WTC11 (cell line): Measurements from ENCODE around the gene TP53I13. TPM values are rescaled to one million over a fixed set of nuclear protein-coding genes. Genes with fewer than 3 reads are reported as not detected.
A peak's percentile ranks its signal among the peaks of the same experiment; 100 is the strongest.

Experiments
- ATAC-seq: fragments of 200-7000 bp; cut with Tn5 transposase; 2 replicates; pipeline ENCODE4 v1.10.0; 2021; ENCODE audit warnings: mild to moderate bottlenecking, moderate library complexity
- CTCF ChIA-PET: fragments of 300-600 bp; sonication (Branson Sonifier 250); formaldehyde crosslinking; loops from one replicate; lab custom pipeline; 2021; ENCODE audit warnings: antibody characterized with exemption; lab: Charles Lee
- POLR2A ChIA-PET: fragments of 350-600 bp; sonication (Branson Sonifier 250); formaldehyde crosslinking; loops from one replicate; lab custom pipeline; 2021; ENCODE audit warnings: antibody characterized with exemption; lab: Charles Lee
- DNase-seq: peaks from one replicate; pipeline ENCODE4 v3.0.0; 2021; ENCODE audit warnings: low spot score
- H3K27ac Mint-ChIP-seq: 2 replicates; pipeline ENCODE4 v1.8.0; 2021; ENCODE audit warnings: mixed read lengths
- H3K27me3 Mint-ChIP-seq: 2 replicates; pipeline ENCODE4 v1.8.0; 2021; ENCODE audit warnings: low read depth, mild to moderate bottlenecking, moderate library complexity, mixed read lengths
- H3K36me3 Mint-ChIP-seq: 2 replicates; pipeline ENCODE4 v1.8.0; 2021; ENCODE audit warnings: mixed read lengths
- H3K4me1 Mint-ChIP-seq: 2 replicates; pipeline ENCODE4 v1.8.0; 2022; ENCODE audit warnings: mixed read lengths
- H3K4me3 Mint-ChIP-seq: 2 replicates; pipeline ENCODE4 v1.8.0; 2021; ENCODE audit warnings: mild to moderate bottlenecking, moderate library complexity, mixed read lengths
- H3K9me3 Mint-ChIP-seq: 2 replicates; pipeline ENCODE4 v1.8.0; 2021; ENCODE audit warnings: mixed read lengths
- AFF4 ChIP-seq: sonication (generic); formaldehyde crosslinking; IDR thresholded peaks from 2 replicates; pipeline ENCODE4 v1.8.1; 2023; ENCODE audit warnings: mild to moderate bottlenecking, missing genetic modification reagents, borderline replicate concordance
- ETV6 ChIP-seq: sonication (generic); formaldehyde crosslinking; IDR thresholded peaks from 2 replicates; pipeline ENCODE4 v1.8.1; 2022; ENCODE audit warnings: mild to moderate bottlenecking, missing genetic modification reagents
- HMGA2 ChIP-seq: fragments of 250-450 bp; sonication (Bioruptor Pico); IDR thresholded peaks from 2 replicates; pipeline ENCODE4 v1.4.0; 2021; ENCODE audit warnings: mild to moderate bottlenecking, moderate library complexity
- NR2C2 ChIP-seq: sonication (generic); formaldehyde crosslinking; IDR thresholded peaks from 2 replicates; pipeline ENCODE4 v1.8.0; 2022; ENCODE audit warnings: mild to moderate bottlenecking, missing genetic modification reagents
- PREB ChIP-seq: sonication (generic); formaldehyde crosslinking; IDR thresholded peaks from 2 replicates; pipeline ENCODE4 v1.8.1; 2022; ENCODE audit warnings: mild to moderate bottlenecking, missing genetic modification reagents, moderate library complexity, borderline replicate concordance
- SMAD3 ChIP-seq: sonication (generic); formaldehyde crosslinking; IDR thresholded peaks from 2 replicates; pipeline ENCODE4 v1.8.0; 2022; ENCODE audit warnings: missing genetic modification reagents, mild to moderate bottlenecking, borderline replicate concordance
- STAT6 ChIP-seq: sonication (generic); formaldehyde crosslinking; conservative IDR thresholded peaks from 2 replicates; pipeline ENCODE4 v1.8.1; 2023; ENCODE audit warnings: mild to moderate bottlenecking, low read depth, missing genetic modification reagents, moderate library complexity
- ZMAT4 ChIP-seq: fragments of 250-450 bp; sonication (Bioruptor Pico); IDR thresholded peaks from 2 replicates; pipeline ENCODE4 v1.9.0; 2021; ENCODE audit warnings: mild to moderate bottlenecking
- ZNF263 ChIP-seq: sonication (generic); formaldehyde crosslinking; IDR thresholded peaks from 2 replicates; pipeline ENCODE4 v1.8.1; 2022; ENCODE audit warnings: low read depth, mild to moderate bottlenecking, moderate library complexity, missing genetic modification reagents
- total RNA-seq: library from RNA; stranded (reverse); gene quantifications from 3 replicates; pipeline ENCODE4 v1.2.3, GENCODE V29; 2021
- TF ChIP-seq, protein P1 (sequence below): sonication (generic); formaldehyde crosslinking; IDR thresholded peaks from 2 replicates; pipeline ENCODE4 v1.8.1; 2022; ENCODE audit warnings: low read depth, mild to moderate bottlenecking, moderate library complexity, missing genetic modification reagents, borderline replicate concordance
- TF ChIP-seq, protein P2 (sequence below): sonication (generic); formaldehyde crosslinking; IDR thresholded peaks from 2 replicates; pipeline ENCODE4 v1.8.0; 2022; ENCODE audit warnings: mild to moderate bottlenecking, missing genetic modification reagents
- TF ChIP-seq, protein P3 (sequence below): sonication (generic); formaldehyde crosslinking; IDR thresholded peaks from 2 replicates; pipeline ENCODE4 v1.8.0; 2022; ENCODE audit warnings: mild to moderate bottlenecking, missing genetic modification reagents

The TP53I13 gene
- total RNA-seq, 1 experiment from 2014 or later, result 41.9 TPM

DNA sequence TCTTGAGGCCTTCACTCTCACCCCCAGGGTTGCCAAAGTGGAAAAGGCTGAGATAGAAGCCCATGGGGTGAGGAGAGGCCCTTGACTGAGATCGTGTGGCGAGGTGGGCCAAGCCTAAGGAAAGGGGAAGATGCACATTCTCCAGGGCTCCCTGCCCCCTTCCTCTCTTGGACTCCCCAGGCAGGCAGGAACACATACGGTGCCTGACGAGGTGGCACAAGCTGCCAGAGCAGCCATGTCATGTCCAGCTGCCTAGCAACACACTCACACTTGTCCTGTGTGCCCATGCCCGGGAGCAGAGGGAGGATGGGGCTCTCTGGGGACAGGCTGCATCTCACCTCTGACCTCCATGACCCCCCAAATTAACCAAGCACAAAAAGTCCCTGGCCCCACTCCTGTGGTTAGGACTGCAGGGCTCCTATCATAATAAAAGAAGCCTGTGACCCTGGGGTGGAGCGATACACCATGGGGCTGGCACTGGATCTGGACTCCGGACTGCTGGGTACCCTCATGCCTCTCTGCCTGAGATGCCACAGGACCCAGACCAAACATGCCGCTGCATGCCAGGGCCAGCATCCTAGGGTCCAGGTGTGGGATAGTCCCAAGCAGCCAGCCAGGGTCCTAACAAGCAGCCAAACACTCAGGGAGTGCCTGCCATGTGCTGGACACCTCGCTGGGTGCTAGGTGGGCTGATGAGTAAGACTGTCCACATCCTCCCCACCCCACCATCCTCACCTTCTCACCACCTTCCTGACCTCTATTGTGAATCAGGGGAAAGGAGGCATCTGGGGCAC lies 18.4 kb downstream of the TP53I13 start (continued):
- TF ChIP-seq AFF4 (CRISPR knock-in tag) (no peak), HMGA2 (CRISPR knock-in tag) (no peak), ZMAT4 (CRISPR knock-in tag) (no peak), NR2C2 (CRISPR knock-in tag) (no peak), STAT6 (CRISPR knock-in tag) (no peak), PREB (CRISPR knock-in tag) (no peak), ETV6 (CRISPR knock-in tag) (no peak), SMAD3 (CRISPR knock-in tag) (no peak), ZNF263 (CRISPR knock-in tag) (no peak)
- TF ChIP-seq, protein P1, sequence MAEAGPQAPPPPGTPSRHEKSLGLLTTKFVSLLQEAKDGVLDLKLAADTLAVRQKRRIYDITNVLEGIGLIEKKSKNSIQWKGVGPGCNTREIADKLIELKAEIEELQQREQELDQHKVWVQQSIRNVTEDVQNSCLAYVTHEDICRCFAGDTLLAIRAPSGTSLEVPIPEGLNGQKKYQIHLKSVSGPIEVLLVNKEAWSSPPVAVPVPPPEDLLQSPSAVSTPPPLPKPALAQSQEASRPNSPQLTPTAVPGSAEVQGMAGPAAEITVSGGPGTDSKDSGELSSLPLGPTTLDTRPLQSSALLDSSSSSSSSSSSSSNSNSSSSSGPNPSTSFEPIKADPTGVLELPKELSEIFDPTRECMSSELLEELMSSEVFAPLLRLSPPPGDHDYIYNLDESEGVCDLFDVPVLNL (CRISPR knock-in tag), result no peak
- TF ChIP-seq, protein P2, sequence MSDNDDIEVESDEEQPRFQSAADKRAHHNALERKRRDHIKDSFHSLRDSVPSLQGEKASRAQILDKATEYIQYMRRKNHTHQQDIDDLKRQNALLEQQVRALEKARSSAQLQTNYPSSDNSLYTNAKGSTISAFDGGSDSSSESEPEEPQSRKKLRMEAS (CRISPR knock-in tag), result no peak
- TF ChIP-seq, protein P3, sequence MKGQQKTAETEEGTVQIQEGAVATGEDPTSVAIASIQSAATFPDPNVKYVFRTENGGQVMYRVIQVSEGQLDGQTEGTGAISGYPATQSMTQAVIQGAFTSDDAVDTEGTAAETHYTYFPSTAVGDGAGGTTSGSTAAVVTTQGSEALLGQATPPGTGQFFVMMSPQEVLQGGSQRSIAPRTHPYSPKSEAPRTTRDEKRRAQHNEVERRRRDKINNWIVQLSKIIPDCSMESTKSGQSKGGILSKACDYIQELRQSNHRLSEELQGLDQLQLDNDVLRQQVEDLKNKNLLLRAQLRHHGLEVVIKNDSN, result no peak

GRCh38 chr17:29587591-29587990 lies 19.1 kb downstream of the TP53I13 start:
- no peaks in the 10 kb centered on the region for H3K9me3 Mint-ChIP-seq
- POLR2A ChIA-PET, result no interaction called here
- CTCF ChIA-PET, result interaction anchor here (0.6 to 1.9 kb wide), 9 partner anchors 10 to 442 kb away, joined by 3 to 25 read pairs (median 5); partner anchors contain the start of genes ABHD15 and TP53I13
- H3K4me3 Mint-ChIP-seq, result peak overlapping the region; percentile 79; the same call in 1 of the 2 replicates
- H3K36me3 Mint-ChIP-seq, result peaks cover 11% of the 10 kb centered on the region; the same call in 1 of the 2 replicates
- DNase-seq (no peak), ATAC-seq (no peak)
- no peak overlapping the region for H3K27ac Mint-ChIP-seq
- TF ChIP-seq NR2C2 (CRISPR knock-in tag), result no peak
- peaks cover 55% of the 10 kb centered on the region for H3K4me1 Mint-ChIP-seq
- H3K27me3 Mint-ChIP-seq, result peaks cover 4% of the 10 kb centered on the region; the same call in 1 of the 2 replicates
